ENCODE measurements around the gene TUBG1.

The TUBG1 gene

DNA sequence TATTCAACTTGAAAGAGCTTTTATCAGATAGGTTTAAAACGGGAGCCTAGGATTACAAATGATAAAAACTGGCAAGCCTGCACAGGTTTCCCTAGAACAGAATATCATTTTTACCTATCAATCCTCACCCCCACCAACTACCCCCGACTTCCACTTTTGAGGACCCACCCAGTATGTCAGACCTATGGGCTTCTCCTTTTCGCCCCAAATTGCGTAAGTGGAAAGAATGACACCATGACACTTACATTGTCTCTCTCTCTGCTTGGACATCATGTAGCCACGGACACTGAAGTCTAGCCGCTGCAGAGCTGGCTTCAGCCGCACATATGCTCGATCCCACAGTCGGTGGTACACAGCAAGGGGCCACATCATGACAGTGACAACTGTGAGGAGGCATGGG, 24.6 kb upstream of the TUBG1 start:
- H3K9me3 ChIP-seq = no peaks in the 10 kb centered on the region
- H3K4me3 ChIP-seq = no peak overlapping the region
- peaks cover 73 to 100% (median 99%) of the 10 kb centered on the region in 3 donors for H3K36me3 ChIP-seq
- TF ChIP-seq, protein P1, sequence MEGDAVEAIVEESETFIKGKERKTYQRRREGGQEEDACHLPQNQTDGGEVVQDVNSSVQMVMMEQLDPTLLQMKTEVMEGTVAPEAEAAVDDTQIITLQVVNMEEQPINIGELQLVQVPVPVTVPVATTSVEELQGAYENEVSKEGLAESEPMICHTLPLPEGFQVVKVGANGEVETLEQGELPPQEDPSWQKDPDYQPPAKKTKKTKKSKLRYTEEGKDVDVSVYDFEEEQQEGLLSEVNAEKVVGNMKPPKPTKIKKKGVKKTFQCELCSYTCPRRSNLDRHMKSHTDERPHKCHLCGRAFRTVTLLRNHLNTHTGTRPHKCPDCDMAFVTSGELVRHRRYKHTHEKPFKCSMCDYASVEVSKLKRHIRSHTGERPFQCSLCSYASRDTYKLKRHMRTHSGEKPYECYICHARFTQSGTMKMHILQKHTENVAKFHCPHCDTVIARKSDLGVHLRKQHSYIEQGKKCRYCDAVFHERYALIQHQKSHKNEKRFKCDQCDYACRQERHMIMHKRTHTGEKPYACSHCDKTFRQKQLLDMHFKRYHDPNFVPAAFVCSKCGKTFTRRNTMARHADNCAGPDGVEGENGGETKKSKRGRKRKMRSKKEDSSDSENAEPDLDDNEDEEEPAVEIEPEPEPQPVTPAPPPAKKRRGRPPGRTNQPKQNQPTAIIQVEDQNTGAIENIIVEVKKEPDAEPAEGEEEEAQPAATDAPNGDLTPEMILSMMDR (IDR thresholded peaks at IDR 0.05) = no peak
- H3K27ac ChIP-seq = no peak overlapping the region
- intact Hi-C loops (cut with DNase I; ENCODE audit: low total_unique reads) = loop anchor here (10.0 kb wide), 1 partner anchor 180 kb away; the partner anchor contains the start of gene RAMP2
- DNase-seq = no peak
- peaks cover 0 to 13% (median 5%) of the 10 kb centered on the region in 4 donors for H3K4me1 ChIP-seq
- H3K27me3 ChIP-seq = no peaks in the 10 kb centered on the region

GRCh38 chr17:42585353-42585752, 24.1 kb upstream of the TUBG1 start:
- Histone ChIP-seq H3K36me3 (peaks cover 76 to 100% (median 99%) of the 10 kb centered on the region in 3 donors), H3K9me3 (no peaks in the 10 kb centered on the region), H3K4me3 (no peak overlapping the region), H3K27me3 (no peaks in the 10 kb centered on the region), H3K4me1 (peaks cover 0 to 13% (median 5%) of the 10 kb centered on the region in 4 donors), H3K27ac (no peak overlapping the region)
- DNase-seq = no peak
- intact Hi-C loops (cut with DNase I; ENCODE audit: low total_unique reads) = loop anchor here (10.0 kb wide), 1 partner anchor 179 kb away; the partner anchor contains the start of gene RAMP2
- TF ChIP-seq, protein P1 (IDR thresholded peaks at IDR 0.05) = no peak

DNA sequence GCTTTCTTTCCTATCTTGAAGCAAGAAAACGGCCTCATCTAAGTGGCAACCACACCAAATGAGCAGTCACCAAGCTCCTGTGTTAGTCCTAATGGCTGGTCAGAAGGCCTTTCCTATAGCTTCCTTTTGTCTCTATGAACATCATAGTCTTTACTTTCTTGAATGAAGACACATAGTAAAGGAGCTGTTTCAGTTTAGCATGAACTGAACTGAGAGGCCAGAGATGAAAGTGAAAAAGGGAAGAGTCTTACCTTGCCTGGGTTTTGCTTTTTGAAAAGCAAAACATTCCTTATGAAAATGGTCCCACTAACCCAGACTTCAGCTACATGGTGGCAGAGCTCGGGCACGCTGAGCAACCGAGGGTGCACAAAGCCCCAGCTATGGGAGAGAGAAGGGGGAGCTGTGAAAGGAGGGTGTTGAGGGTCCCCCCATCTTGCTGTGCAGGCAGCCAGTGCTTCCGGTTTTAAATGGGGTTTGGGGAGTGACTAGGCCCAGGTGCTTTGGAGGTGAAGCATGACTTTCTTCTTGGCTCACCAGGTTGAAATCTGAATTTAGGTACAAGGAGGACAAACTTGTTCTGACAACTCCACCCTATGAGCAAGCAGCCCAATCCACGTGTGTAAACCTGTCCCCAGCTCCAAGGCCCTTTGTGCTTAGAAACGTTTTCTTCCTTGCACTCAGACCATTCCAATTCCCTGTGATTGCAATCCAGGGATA, 22.8 kb upstream of the TUBG1 start:
- TF ChIP-seq, protein P1 (IDR thresholded peaks at IDR 0.05) = no peak

DNA sequence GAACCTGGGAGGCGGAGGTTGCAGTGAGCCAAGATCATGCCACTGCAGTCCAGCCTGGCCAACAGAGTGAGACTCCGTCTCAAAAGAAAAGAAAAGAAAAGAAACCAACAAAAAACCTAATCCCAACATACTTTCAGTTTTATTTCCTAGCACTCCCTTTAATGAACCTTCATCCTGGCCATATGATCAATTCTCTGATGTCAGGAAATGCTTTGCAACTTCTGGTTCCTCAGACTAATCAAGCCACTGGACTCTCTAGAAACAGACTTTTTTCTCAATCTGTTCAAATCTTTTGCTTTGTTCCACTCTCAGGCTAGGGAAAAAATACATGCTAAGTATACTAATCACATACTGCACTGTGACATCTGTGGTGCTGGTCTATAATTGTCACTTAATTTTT, 18.6 kb upstream of the TUBG1 start:
- no peak for DNase-seq
- Histone ChIP-seq H3K36me3 (peaks cover 38 to 64% (median 63%) of the 10 kb centered on the region in 3 donors), H3K4me3 (no peak overlapping the region), H3K9me3 (no peaks in the 10 kb centered on the region), H3K27ac (no peak overlapping the region), H3K4me1 (peaks cover 0 to 3% (median under 1%) of the 10 kb centered on the region in 4 donors), H3K27me3 (no peaks in the 10 kb centered on the region)
- intact Hi-C loops (cut with DNase I; ENCODE audit: low total_unique reads) = no loop called here
- TF ChIP-seq, protein P1 (IDR thresholded peaks at IDR 0.05) = no peak

More for the DNA sequence above, 22.8 kb upstream of the TUBG1 start:
- H3K27me3 ChIP-seq = no peaks in the 10 kb centered on the region
- DNase-seq = no peak
- intact Hi-C loops (cut with DNase I; ENCODE audit: low total_unique reads) = loop anchor here (10.0 kb wide), 1 partner anchor 178 kb away; the partner anchor contains the start of gene RAMP2
- H3K4me3 ChIP-seq = no peak overlapping the region
- H3K4me1 ChIP-seq = peaks cover 0 to 13% (median 5%) of the 10 kb centered on the region in 4 donors
- no peaks in the 10 kb centered on the region for H3K9me3 ChIP-seq
- no peak overlapping the region for H3K27ac ChIP-seq
- peaks cover 80 to 100% (median 100%) of the 10 kb centered on the region in 3 donors for H3K36me3 ChIP-seq

DNA sequence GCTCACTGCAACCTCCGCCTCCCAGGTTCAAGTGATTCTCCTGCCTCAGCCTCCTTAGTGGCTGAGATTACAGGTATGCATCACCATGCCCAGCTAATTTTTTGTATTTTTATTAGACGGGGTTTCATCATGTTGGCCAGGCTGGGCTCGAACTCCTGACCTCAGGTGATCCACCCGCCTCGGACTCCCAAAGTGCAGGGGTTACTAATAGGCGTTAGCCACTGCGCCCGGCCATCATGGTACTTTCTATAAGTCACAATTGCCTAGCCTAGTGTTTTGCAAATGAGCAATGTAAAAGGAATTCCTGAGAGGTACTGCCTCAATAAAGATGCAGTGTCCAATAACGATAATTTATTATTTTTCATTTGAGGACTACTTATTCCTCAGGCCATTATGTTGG, 18.1 kb upstream of the TUBG1 start:
- Histone ChIP-seq H3K27me3 (no peaks in the 10 kb centered on the region), H3K4me3 (no peak overlapping the region), H3K9me3 (no peaks in the 10 kb centered on the region), H3K27ac (no peak overlapping the region), H3K4me1 (no peaks in the 10 kb centered on the region), H3K36me3 (peaks cover 33 to 59% (median 58%) of the 10 kb centered on the region in 3 donors)
- TF ChIP-seq, protein P1 (IDR thresholded peaks at IDR 0.05) = no peak
- intact Hi-C loops (cut with DNase I; ENCODE audit: low total_unique reads) = no loop called here
- DNase-seq = no peak

All from tibial artery (tissue), 4 donors.